HG03571 (cell line): ENCODE data around the gene LIN28A.

Experiments used
- ATAC-seq: cut with Tn5 transposase; IDR thresholded peaks from one replicate; pipeline ENCODE4 v1.9.1; 2021; ENCODE audit not compliant: unreplicated experiment

The LIN28A gene

GRCh38 chr1:26432793-26433192, 22.2 kb downstream of the LIN28A start:
- no peak for ATAC-seq

- ATAC-seq = no peak
Measured at GRCh38 chr1:26434161-26434752, 23.6 kb downstream of the LIN28A start.

- no peak for ATAC-seq
Measured at GRCh38 chr1:26438041-26438440, 27.4 kb downstream of the LIN28A start.

- no peak for ATAC-seq
Measured at GRCh38 chr1:26440259-26440658, 29.6 kb downstream of the LIN28A start.

- no peak for ATAC-seq
Measured at GRCh38 chr1:26449868-26450267, 39.3 kb downstream of the LIN28A start.

GRCh38 chr1:26450908-26451307, 40.3 kb downstream of the LIN28A start:
- ATAC-seq = no peak

GRCh38 chr1:26452459-26453183, 42.0 kb downstream of the LIN28A start:
- ATAC-seq = no peak

GRCh38 chr1:26459148-26459547, 48.5 kb downstream of the LIN28A start:
- no peak for ATAC-seq

GRCh38 chr1:26459573-26460031, 49.0 kb downstream of the LIN28A start:
- ATAC-seq = no peak

- ATAC-seq = no peak
Measured at GRCh38 chr1:26468911-26469310, 58.3 kb downstream of the LIN28A start.

GRCh38 chr1:26469558-26469957, 58.9 kb downstream of the LIN28A start:
- no peak for ATAC-seq

- no peak for ATAC-seq
Measured at GRCh38 chr1:26470878-26471497, 60.4 kb downstream of the LIN28A start.

GRCh38 chr1:26471498-26472319, 61.1 kb downstream of the LIN28A start:
- no peak for ATAC-seq

- peak; percentile 45 for ATAC-seq
Measured at GRCh38 chr1:26472320-26472900, 61.8 kb downstream of the LIN28A start, which contains the start of gene HMGN2. Gene HMGN2 (plus strand): TSS chr1:26472440. CDS start chr1:26472613, 173 bp downstream.

GRCh38 chr1:26472901-26473845, 62.6 kb downstream of the LIN28A start:
- ATAC-seq = peak; percentile 72

- no peak for ATAC-seq
Measured at GRCh38 chr1:26474818-26475217, 64.2 kb downstream of the LIN28A start.

- ATAC-seq = no peak
Measured at GRCh38 chr1:26475989-26476388, 65.4 kb downstream of the LIN28A start.

GRCh38 chr1:26476958-26477357, 66.3 kb downstream of the LIN28A start:
- no peak for ATAC-seq

GRCh38 chr1:26477446-26478152, 67.0 kb downstream of the LIN28A start:
- ATAC-seq = no peak
